ENCODE results near the gene FAM156A. TPM values are rescaled to one million over a fixed set of nuclear protein-coding genes. Genes with fewer than 3 reads are reported as not detected.

Gene FAM156A
- total and polyA plus RNA-seq, 2 donors (not counting 3 experiments of a cell fraction or from before 2014, with no cell fraction given) = 15.3 to 16.1 TPM

DNA sequence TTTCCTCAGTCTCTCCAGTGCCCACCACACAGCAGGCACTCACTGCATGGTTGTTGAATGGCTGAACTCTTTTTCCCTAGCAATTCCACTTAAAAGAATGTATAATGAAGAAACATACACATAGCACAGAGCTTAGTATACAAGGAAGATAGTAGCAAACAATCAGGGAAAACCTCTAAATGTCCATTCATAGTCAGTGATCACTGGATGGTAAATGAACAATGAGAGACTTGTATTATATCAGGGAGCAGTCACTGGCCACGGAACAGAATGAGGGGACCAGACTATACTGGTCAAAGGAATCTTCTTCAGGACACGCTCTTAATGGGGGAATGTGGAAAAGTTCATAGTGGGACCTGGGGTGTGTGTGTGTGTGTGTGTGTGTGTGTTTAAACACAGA is 43.6 kb upstream of the FAM156A start:
- ChIA-PET CTCF (no interaction called here), POLR2A (no interaction called here)
- no peak for TF ChIP-seq FOS (IDR thresholded peaks at IDR 0.05; ENCODE audit: borderline replicate concordance, insufficient read depth, low read length)
- TF ChIP-seq CTCF (IDR thresholded peaks at IDR 0.05; ENCODE audit: extremely low read depth in 1 of 2, insufficient read depth in 1 of 2, low read depth in 1 of 2, low read length in 2 of 2) = no peak
- no peak for TF ChIP-seq MYC (IDR thresholded peaks at IDR 0.05; ENCODE audit: low read depth, low read length)
- H4K20me1 ChIP-seq (replicated peaks; ENCODE audit: control insufficient read depth, extremely low read depth, insufficient read depth, low read length) = no peaks in the 10 kb centered on the region
- no peak overlapping the region for H3K4me3 ChIP-seq (replicated peaks in 1 of 3; ENCODE audit: insufficient read depth in 1 of 3, low read depth in 1 of 3, low read length in 3 of 3)
- BruUV-seq (replicated peaks) = no TSS peak
- no peaks in the 10 kb centered on the region for H3K4me1 ChIP-seq (ENCODE audit: control insufficient read depth, extremely low read depth, insufficient read depth, low read length)
- no peaks in the 10 kb centered on the region for H3K79me2 ChIP-seq (ENCODE audit: control insufficient read depth, insufficient read depth, low read length)
- H3K36me3 ChIP-seq (ENCODE audit: control insufficient read depth in 2 of 2, extremely low read depth in 1 of 2, insufficient read depth in 2 of 2, low read length in 2 of 2) = no peaks in the 10 kb centered on the region
- no peak overlapping the region for H3K9ac ChIP-seq (replicated peaks; ENCODE audit: extremely low read depth, insufficient read depth, low read length)
- intact Hi-C loops (cut with micrococcal nuclease) = no loop called here
- no peaks in the 10 kb centered on the region for H3K9me3 ChIP-seq (replicated peaks; ENCODE audit: control insufficient read depth, insufficient read depth, low read length)
- DNase-seq (ENCODE audit: low read depth, low spot score) (no peak), FAIRE-seq (no peak)
- dilution Hi-C loops (cut with MboI; ENCODE audit: extremely low pct_ligation_motif_present, low sequenced_read_pairs) = no loop called here
- H2AFZ ChIP-seq (ENCODE audit: low read depth, low read length) = no peak overlapping the region
- H3K27ac ChIP-seq (ENCODE audit: insufficient read depth, low read depth, low read length) = no peak overlapping the region
- H3K27me3 ChIP-seq (ENCODE audit: control insufficient read depth in 2 of 2, insufficient read depth in 2 of 2, low read length in 2 of 2) = peaks cover 3 to 7% of the 10 kb centered on the region in 2 experiments
- H3K4me2 ChIP-seq (ENCODE audit: insufficient read depth, low read length) = no peak overlapping the region
- no peaks in the 10 kb centered on the region for H3K9me1 ChIP-seq (replicated peaks; ENCODE audit: control insufficient read depth, extremely low read depth, insufficient read depth, low read length)

DNA sequence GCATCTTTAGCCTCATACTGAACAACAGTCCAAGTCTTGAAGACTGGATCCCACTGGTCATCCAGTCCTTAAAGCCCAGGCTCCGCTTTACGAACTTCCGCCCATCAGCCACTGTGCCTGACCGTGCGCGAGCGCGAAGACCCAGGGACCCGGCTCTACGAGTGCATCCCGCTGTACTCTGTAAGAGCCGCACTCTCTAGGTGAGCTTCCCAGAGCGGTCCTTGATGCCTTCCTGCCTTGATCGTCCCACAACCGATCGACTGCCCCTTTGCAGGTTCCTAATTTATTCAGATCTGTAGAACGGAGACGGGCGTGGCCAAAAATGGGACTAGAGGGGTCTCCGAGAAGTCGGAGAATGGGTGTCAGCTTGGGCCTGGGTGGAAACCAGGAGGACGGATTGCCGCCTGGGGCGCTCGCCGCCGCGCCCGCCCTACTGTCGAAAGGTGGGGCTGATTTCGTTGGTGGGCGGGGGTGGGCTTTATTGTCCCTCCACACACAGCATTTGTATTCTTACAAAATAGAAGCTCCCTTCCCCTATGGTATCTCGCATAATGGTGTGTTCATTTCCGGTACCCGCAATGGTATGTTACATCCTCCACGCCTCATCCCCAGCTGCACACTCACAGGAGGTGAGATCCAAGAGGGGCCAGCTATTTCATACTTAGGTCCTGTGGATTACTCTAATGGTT is 42.3 kb upstream of the FAM156A start:
- intact Hi-C loops (cut with micrococcal nuclease) (no loop called here), dilution Hi-C loops (cut with MboI; ENCODE audit: extremely low pct_ligation_motif_present, low sequenced_read_pairs) (no loop called here)
- H3K4me1 ChIP-seq (ENCODE audit: control insufficient read depth, extremely low read depth, insufficient read depth, low read length) = no peaks in the 10 kb centered on the region
- DNase-seq (ENCODE audit: low read depth, low spot score) (no peak), FAIRE-seq (peak; percentile 53)
- H3K9me3 ChIP-seq (replicated peaks; ENCODE audit: control insufficient read depth, insufficient read depth, low read length) = no peaks in the 10 kb centered on the region
- H3K4me3 ChIP-seq (replicated peaks in 1 of 3; ENCODE audit: insufficient read depth in 1 of 3, low read depth in 1 of 3, low read length in 3 of 3) = no peak overlapping the region
- peak overlapping the region; percentile 63 for H2AFZ ChIP-seq (ENCODE audit: low read depth, low read length)
- no peaks in the 10 kb centered on the region for H3K9me1 ChIP-seq (replicated peaks; ENCODE audit: control insufficient read depth, extremely low read depth, insufficient read depth, low read length)
- H3K79me2 ChIP-seq (ENCODE audit: control insufficient read depth, insufficient read depth, low read length) = no peaks in the 10 kb centered on the region
- no TSS peak for BruUV-seq (replicated peaks)
- peak; percentile 52 for TF ChIP-seq EZH2 (IDR thresholded peaks at IDR 0.05; ENCODE audit: borderline replicate concordance, low read depth, low read length, severe bottlenecking)
- TF ChIP-seq POLR2A (IDR thresholded peaks at IDR 0.05; ENCODE audit: low read depth, low read length) = no peak
- no peak overlapping the region for H3K9ac ChIP-seq (replicated peaks; ENCODE audit: extremely low read depth, insufficient read depth, low read length)
- H3K4me2 ChIP-seq (ENCODE audit: insufficient read depth, low read length) = peak overlapping the region; percentile 16
- CTCF ChIA-PET = no interaction called here
- POLR2A ChIA-PET = no interaction called here
- no peaks in the 10 kb centered on the region for H4K20me1 ChIP-seq (replicated peaks; ENCODE audit: control insufficient read depth, extremely low read depth, insufficient read depth, low read length)
- no peak overlapping the region for H3K27ac ChIP-seq (ENCODE audit: insufficient read depth, low read depth, low read length)
- H3K36me3 ChIP-seq (ENCODE audit: control insufficient read depth in 2 of 2, extremely low read depth in 1 of 2, insufficient read depth in 2 of 2, low read length in 2 of 2) = no peaks in the 10 kb centered on the region
- peaks cover 3 to 7% of the 10 kb centered on the region in 2 experiments for H3K27me3 ChIP-seq (ENCODE audit: control insufficient read depth in 2 of 2, insufficient read depth in 2 of 2, low read length in 2 of 2)
